HG03025 (cell line): ENCODE results near the gene COL9A3.

Experiments used
- ATAC-seq: cut with Tn5 transposase; IDR thresholded peaks from one replicate; pipeline ENCODE4 v1.9.1; 2021; ENCODE audit warnings: mild to moderate bottlenecking, moderate library complexity; ENCODE audit not compliant: unreplicated experiment, low FRiP score

The COL9A3 gene

DNA sequence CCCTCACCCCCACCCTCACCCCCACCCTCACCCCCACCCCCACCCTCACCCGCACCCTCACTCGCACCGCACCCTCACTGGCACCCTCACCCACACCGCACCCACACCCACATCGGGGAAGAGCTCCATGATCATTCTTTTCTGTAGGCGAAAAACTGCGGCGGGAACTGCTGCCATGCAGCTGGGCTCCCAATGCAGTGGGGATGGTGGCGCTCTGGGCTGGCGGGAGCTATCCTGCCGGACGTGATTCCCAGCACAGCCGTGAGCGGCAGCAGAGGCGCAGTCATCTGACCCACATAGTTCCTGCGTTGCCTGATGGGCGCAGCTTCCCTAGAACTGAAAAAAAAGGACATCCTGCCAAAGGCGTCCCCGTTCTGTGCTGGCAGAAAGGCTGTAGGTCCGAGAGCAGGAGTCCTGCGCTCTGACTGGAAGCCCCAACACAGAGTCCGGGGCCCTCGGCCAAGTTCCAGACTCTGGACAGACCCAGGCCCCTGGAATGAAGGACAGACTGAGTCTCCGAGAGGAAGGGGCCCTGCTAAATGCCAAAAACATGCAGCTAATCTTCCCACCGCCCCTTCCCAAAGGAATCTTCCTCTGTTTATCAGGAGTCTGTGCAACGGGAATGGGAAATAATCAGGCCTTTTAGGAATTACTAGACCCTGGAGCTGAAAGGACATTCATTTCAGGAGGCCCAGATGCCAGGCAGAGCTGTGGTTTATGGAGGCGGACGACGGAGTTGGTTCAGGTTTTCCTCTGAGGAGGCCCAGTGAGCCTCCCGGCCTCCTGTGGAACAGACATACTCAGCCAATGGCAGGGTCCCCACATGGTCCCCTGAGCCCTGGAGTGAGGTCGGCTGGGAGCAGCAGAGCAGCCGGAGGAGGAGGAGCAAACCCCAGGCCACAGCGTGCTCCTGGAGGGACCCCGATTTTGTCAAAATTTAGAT, 58.8 kb downstream of the COL9A3 start:
- ATAC-seq, result no peak

GRCh38 chr20:62876501-62876901, 59.7 kb downstream of the COL9A3 start:
- ATAC-seq, result no peak

DNA sequence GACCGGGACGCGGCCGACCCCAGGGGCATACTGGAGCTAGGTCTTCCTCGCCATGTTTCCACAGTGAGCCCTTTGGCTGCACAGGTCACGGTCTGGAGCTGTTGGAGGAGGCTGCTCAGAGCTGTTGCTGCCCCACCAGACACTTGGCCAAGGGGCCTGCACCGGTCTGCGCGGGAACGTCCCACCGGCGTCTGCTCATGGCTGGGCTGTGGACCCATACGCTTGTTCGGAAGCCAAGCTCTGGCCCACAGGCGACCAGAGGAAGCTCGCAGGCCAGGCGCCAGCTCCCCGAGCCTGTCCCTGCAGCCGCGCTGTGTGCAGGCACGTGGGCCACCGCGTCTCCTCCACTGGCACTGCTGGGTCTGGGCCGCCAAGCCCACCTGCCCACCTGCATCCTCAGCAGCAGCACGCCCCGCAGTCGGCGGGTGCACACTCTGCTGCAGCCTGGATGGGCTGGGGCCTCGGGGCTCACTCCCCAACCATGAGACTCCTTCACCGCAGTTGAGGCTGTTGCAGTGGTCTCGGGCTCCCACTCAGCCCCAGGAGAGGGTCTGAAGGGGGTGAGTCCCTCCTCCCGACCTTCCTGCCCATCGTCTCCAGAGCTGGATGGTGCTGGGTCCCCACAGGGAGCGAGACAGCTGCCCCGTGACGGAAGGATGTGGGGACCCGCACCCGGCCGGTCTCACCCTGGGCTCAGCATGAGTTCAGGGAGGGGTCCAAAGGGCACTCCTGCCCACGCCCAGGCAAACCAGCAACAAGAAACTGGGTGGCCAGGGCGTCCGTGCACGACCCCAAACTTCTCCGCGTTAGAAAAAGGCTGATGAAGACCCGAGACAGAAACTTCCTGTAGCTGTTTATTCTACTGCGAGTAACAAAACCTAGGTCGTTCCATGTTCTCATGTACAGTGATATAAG, 60.3 kb downstream of the COL9A3 start:
- no peak for ATAC-seq

GRCh38 chr20:62878244-62879038, 61.6 kb downstream of the COL9A3 start:
- no peak for ATAC-seq

- ATAC-seq, result no peak
Observed at GRCh38 chr20:62879275-62880146, 62.7 kb downstream of the COL9A3 start.

DNA sequence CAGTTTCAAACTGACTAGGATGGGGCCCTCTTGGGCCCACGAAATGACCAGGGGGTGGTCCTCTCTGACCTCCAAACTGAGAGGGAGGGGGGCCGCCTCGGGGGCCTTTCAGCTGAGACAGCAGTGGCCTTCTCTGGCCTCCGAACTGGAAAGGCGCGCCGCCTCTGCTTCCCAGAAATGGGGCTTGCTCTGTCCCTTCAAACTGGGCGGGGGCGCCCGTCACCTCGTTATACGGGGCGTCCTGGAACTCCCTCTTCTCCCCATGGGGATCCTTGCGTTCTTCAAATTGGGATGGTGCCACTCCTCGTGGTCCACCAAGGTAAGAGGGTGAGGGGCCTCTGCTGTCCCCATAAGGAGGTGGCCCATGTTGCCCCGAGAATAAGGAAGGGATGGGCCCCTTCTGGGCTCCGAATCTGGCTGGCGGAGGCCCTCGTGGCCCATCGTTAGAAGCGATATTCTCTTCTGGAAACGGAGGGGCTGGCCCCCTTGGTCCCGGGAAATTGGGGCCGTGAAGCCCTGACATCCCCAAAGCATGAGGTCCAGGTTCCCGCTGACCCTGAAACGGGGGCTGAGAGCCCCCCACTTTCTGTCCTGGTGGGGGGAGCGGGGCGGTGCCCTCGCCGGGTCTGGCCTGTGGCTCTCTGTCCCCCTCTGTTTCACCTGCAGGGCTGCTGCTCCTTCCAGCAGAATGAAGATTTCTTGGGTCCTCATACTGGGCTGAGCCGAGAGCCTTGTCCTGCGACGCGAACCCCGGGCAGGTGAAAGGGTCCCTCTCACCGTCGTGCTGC, 63.5 kb downstream of the COL9A3 start:
- ATAC-seq, result no peak

DNA sequence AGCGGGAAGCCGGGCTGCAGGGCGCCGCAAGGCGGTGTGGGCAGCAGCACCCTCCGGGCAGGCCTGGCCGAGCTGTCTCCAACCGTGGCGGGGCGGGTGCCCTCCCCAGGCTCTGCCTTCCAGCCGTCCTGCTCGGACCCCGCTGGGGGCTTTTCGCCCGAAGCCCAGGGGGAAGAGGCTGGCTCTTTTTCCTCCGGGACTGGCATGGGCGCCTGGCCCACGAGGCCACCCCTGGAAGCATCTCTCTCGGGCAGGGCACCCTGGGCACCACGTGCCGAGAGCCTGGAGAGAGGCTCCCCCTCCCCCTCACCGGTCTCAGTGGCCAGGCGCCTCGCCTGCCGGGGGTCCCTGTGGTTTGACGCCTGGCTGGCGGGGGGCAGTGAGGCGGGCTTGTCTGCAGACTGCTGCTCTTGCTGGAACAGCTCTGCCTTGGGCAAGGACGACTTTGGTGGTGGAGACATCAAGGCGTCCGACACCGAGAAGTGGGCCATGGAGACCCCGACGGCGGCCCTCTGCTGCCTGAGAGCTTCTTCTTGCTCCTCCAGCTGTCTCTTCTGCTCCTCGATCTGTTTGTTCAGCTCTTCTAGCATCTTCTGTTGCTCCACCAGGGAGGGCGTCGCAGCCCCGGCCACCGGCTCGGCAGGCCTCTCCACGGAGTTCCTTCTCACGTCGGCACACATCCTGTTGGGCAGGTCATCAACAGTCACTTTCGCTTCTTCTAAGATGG, 64.2 kb downstream of the COL9A3 start:
- no peak for ATAC-seq

DNA sequence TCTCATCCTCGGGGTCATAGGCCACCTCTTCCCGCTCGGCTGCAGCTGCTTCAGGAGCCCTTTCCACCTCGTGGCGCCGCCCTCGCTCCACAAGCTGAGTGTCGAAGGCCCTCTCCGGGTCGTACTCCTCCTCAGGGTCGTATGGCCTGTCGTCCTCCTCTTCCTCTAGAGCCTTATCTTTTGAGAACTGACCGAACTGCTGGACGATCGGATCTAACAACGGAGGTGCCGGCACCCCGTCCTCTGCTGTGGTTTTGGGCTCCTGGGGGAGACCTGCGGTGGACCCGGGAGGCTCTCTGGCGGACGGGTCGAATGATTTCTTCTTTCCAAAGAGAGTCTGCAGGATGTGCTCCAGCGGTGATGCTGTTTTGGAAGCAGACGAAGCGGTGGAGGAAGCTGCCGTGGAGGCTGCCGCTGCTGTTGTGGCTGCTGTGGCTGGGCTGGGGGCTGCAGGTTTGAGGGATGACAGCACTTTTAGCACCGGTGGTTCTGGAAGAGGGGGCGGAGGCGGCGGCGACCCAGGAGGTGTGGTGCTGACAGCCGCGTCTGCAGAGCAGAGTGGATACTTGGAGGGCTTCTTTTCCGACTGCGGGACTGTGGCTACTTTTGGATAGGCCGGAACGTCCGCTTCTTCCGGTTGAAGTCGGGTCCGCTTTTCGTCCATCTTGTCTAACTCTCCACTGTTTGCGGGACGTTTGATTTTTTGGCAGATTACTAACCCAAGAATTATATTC, 65.0 kb downstream of the COL9A3 start:
- ATAC-seq, result no peak

GRCh38 chr20:62882426-62882825, 65.6 kb downstream of the COL9A3 start:
- no peak for ATAC-seq

DNA sequence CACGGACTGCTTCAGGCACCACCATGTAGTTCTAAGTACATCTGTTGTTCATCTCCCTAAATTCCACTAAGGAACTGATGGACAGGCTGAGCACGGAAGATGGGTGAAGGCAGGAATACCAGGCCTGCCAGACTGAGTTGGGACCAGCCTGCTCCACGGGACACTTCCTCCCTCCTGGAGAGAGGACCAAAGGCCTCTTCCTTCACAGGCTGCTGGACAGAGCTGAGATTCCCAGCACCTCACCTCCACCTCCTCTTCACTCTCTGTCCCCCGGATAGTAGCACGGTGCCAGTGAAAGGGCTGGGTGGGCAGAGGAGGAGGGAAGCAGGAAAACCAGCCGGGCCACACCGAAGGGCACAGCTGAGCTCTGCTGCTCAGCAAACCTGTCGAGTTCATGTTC, 67.7 kb downstream of the COL9A3 start:
- no peak for ATAC-seq

- no peak for ATAC-seq
Observed at GRCh38 chr20:62885046-62885895, 68.4 kb downstream of the COL9A3 start.

DNA sequence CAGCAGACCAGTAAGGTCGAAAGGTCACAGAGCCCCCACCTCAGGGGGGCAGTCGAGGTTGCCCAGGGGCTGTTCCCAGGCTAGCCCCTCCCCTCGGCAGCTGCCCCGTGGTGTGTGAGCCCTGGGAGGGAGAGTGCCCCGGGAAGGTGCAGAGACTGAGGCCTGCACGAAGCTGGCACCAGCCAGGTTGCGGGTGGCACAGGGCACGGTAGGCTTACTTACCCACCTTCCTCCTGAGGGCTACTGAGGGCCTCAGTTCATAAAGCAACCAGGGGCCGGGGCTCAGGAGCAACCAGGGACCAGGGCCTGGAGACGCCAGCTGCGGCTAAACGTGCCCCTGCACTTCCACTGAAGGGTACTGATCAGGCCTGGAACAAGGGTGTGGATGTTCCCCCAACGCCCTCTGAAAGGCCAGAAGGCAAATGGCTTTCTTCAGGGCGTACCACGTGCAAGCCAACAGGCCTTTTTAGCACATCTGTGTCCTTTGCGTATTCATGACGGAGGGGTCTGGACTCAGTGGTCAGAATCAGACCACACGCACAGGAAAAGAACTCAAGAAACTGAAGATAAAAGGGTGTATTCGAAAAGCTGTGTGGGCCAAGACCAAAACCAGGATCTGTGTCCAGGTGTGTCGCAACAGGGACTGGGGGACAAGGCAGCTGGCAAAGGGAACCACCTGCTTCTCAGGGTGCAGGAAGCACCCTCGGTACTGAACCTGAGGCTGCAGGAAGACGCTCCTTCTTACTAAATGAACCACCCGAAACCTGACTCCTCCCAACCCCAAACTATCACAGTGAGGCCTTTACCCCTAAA, 69.3 kb downstream of the COL9A3 start:
- ATAC-seq, result no peak

- ATAC-seq, result no peak
Observed at GRCh38 chr20:62886709-62887058, 69.8 kb downstream of the COL9A3 start.

DNA sequence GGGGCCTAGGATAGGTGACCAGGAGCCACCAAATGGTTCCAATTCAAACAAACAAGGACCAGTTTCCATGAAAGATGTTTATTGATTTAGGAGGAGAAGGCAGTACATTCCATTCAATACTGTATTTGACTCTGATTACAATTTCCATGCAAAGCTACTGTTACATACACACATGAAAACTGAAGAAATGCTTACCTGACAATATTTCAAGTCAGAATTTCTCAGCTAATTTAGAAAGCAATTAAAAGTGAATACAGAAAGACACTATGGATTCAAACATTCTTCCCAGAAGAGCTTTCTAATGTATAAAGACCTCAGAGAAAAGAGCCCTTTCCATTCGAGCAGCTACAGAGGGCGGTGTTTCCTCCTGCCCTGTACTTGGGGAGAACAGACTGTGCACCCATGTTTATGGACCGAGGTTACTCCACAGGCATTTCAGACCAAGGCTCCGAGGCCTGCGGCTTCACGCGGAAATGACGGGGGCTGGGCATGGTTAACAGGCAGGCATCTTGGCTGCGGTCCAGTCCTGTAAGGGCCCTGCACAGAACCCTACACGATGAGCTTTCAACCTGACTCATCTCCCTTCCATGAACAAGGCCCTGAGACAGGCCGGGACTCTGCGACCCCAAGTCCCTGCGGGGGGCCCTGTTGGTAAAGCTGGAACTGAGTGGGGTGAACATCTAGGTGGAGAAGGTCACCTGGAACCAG, 70.5 kb downstream of the COL9A3 start:
- ATAC-seq, result no peak

- ATAC-seq, result no peak
Observed at GRCh38 chr20:62887860-62888239, 71.0 kb downstream of the COL9A3 start.
